ENCODE measurements around the gene BLNK. TPM values are rescaled to one million over a fixed set of nuclear protein-coding genes. Genes with fewer than 3 reads are reported as not detected.

Gene BLNK
- total RNA-seq, 1 donor: 1.3 TPM

- no peak for DNase-seq (ENCODE audit: low read depth in 2 of 3, low spot score in 2 of 3)
Observed at GRCh38 chr10:96165726-96166125, 105.6 kb downstream of the BLNK start.

- DNase-seq (ENCODE audit: low read depth in 2 of 3, low spot score in 2 of 3): no peak
Observed at GRCh38 chr10:96153070-96153469, 118.3 kb downstream of the BLNK start.

DNA sequence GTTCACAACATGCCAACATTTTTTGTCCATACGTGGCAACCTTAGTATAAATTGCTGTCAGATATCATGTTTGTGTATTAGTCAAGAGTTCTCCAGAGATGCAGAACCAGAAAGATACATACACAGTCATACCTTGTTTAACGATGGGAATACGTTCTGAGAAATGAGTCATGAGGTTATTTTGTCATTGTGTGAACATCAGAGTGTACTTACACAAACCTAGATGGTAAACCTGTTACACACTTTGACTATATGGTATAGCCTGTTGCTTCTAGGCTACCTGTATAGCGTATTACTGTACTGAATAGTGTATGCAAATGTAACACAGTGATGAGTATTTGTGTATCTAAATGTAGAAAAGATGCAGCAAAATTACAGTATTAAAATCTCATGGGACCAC is 118.9 kb downstream of the BLNK start:
- DNase-seq (ENCODE audit: low read depth in 2 of 3, low spot score in 2 of 3): no peak

Other genes with a start within 250 kb of the BLNK start
- 11.8 TPM for gene CCNJ, start 228.0 kb downstream of the BLNK start, total RNA-seq
- 5.9 TPM for gene ZNF518A, start 141.3 kb downstream of the BLNK start, total RNA-seq
- 7.0 TPM for gene DNTT, start 32.9 kb upstream of the BLNK start, total RNA-seq
- gene OPALIN, start 87.4 kb upstream of the BLNK start, total RNA-seq: under 0.01 TPM
- gene TLL2, start 242.4 kb upstream of the BLNK start, total RNA-seq: 0.27 TPM